GM18868 (cell line): Measurements from ENCODE around the gene EDC3.

Experiments used
- ATAC-seq: cut with Tn5 transposase; IDR thresholded peaks from one replicate; pipeline ENCODE4 v1.9.1; 2021; ENCODE audit warnings: mild to moderate bottlenecking, moderate library complexity; ENCODE audit not compliant: unreplicated experiment

Gene EDC3

DNA sequence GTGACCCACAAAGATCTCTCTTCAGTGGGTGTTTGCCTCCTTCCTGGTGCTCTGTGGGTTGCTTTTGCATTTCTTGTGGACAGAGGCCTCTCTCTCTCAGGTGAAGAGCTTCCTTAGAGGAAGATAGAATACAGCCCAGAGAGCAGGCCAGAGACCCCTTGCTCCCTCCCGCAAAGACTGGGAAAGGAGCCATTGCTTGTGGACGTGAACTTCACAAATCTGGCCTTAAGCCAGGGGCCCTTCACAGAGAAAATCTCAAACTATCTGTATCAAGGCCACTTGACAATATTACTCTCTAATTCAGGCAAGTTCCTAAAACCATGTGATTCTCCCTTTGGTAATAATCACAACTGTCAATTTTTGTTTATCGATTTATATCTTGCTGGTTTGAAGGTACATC is 110.6 kb downstream of the EDC3 start:
- ATAC-seq = no peak

DNA sequence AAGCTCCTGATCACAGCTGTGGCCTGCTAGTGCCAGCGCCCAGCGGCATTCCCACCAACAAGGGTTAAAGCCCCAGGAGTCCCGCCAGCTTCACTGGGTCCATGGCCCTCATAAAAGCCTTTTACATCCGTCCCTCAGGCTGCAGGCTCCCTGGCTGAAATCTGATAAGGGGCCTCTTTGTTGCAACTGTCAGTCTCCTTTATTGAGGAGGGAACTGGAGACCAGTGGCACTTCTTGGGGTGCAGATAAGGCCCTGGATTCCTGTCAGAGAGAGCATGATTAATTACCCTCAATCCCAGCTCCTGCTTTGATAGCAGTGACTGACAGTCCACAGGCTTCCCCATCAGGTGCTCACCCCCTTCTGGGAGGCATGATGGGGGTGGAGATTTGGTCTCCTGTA is 111.0 kb downstream of the EDC3 start:
- ATAC-seq = no peak

- ATAC-seq = no peak
These were observed 111.6 kb downstream of the EDC3 start for GRCh38 chr15:74584204-74584603.
